Trophoblast cell (in vitro differentiated cells and primary cell): ENCODE measurements around the gene ZBTB7B.

Source experiments
- DNase-seq, 2 donors: peaks; one replicate each; pipeline ENCODE4 v3.0.0-alpha.2; 2016
- H2AFZ ChIP-seq: 2 replicates; pipeline ENCODE4 v1.6.1; 2013; ENCODE audit warnings: low read length, moderate library complexity, mild to moderate bottlenecking; ENCODE audit not compliant: insufficient read depth, poor library complexity
- H2AK5ac ChIP-seq: 2 replicates; pipeline ENCODE4 v1.6.1; 2013; ENCODE audit warnings: mild to moderate bottlenecking, low read length
- H2BK120ac ChIP-seq: 2 replicates; pipeline ENCODE4 v1.6.1; 2013; ENCODE audit warnings: low read length, mild to moderate bottlenecking, moderate library complexity; ENCODE audit not compliant: insufficient read depth, poor library complexity
- H2BK12ac ChIP-seq: 2 replicates; pipeline ENCODE4 v1.6.1; 2013; ENCODE audit warnings: mild to moderate bottlenecking, low read length, moderate library complexity
- H2BK5ac ChIP-seq: 2 replicates; pipeline ENCODE4 v1.6.1; 2013; ENCODE audit warnings: low read length, low read depth, moderate library complexity, mild to moderate bottlenecking; ENCODE audit not compliant: poor library complexity
- H3K14ac ChIP-seq: 2 replicates; pipeline ENCODE4 v1.6.1; 2013; ENCODE audit warnings: mild to moderate bottlenecking, low read length
- H3K18ac ChIP-seq: 2 replicates; pipeline ENCODE4 v1.6.1; 2013; ENCODE audit warnings: mild to moderate bottlenecking, low read length
- H3K23ac ChIP-seq: 2 replicates; pipeline ENCODE4 v1.6.1; 2013; ENCODE audit warnings: low read length
- H3K27ac ChIP-seq: 2 replicates; pipeline ENCODE4 v1.5.1; 2013; ENCODE audit warnings: low read depth, mild to moderate bottlenecking, inconsistent platforms, low read length, moderate library complexity
- H3K27me3 ChIP-seq: 2 replicates; pipeline ENCODE4 v1.6.1; 2013; ENCODE audit warnings: inconsistent platforms, mild to moderate bottlenecking, low read length, moderate library complexity; ENCODE audit not compliant: insufficient read depth
- H3K36me3 ChIP-seq, 2 experiments: 1 replicate in 1 of 2; 2 replicates in 1 of 2; pipeline ENCODE4 v1.6.1; 2013; ENCODE audit warnings: low read length in 2 of 2, mild to moderate bottlenecking in 2 of 2, moderate library complexity in 1 of 2; ENCODE audit not compliant: insufficient read depth in 2 of 2, control insufficient read depth in 1 of 2
- H3K4ac ChIP-seq: 2 replicates; pipeline ENCODE4 v1.6.1; 2013; ENCODE audit warnings: low read depth, mild to moderate bottlenecking, low read length, moderate library complexity
- H3K4me1 ChIP-seq, 2 experiments: 1 replicate in 1 of 2; 2 replicates in 1 of 2; pipeline ENCODE4 v1.6.1; 2013; ENCODE audit warnings: low read length in 2 of 2, mild to moderate bottlenecking in 2 of 2, moderate library complexity in 1 of 2; ENCODE audit not compliant: insufficient read depth in 2 of 2, control insufficient read depth in 1 of 2
- H3K4me2 ChIP-seq: 2 replicates; pipeline ENCODE4 v1.6.1; 2013; ENCODE audit warnings: inconsistent platforms, mild to moderate bottlenecking, low read length, moderate library complexity
- H3K4me3 ChIP-seq: 2 replicates; pipeline ENCODE4 v1.5.1; 2013; ENCODE audit warnings: mild to moderate bottlenecking, low read depth, low read length, inconsistent platforms
- H3K79me1 ChIP-seq: one replicate; pipeline ENCODE4 v1.6.1; 2013; ENCODE audit warnings: low read length
- H3K79me2 ChIP-seq: 2 replicates; pipeline ENCODE4 v1.6.1; 2013; ENCODE audit warnings: low read length, mild to moderate bottlenecking; ENCODE audit not compliant: control insufficient read depth, insufficient read depth, poor library complexity
- H3K9ac ChIP-seq: 2 replicates; pipeline ENCODE4 v1.6.1; 2013; ENCODE audit warnings: mild to moderate bottlenecking, low read length
- H3K9me3 ChIP-seq: 2 replicates; pipeline ENCODE4 v1.6.1; 2013; ENCODE audit warnings: low read depth, mild to moderate bottlenecking, control low read depth, inconsistent platforms, low read length; ENCODE audit not compliant: insufficient read depth
- H4K12ac ChIP-seq: 2 replicates; pipeline ENCODE4 v1.6.1; 2013; ENCODE audit warnings: low read depth, mild to moderate bottlenecking, low read length, moderate library complexity
- H4K8ac ChIP-seq: 2 replicates; pipeline ENCODE4 v1.6.1; 2013; ENCODE audit warnings: low read depth, mild to moderate bottlenecking, low read length, moderate library complexity
- H4K91ac ChIP-seq: one replicate; pipeline ENCODE4 v1.6.1; 2013; ENCODE audit warnings: low read depth, mild to moderate bottlenecking, low read length, moderate library complexity
- WGBS: extraction: QIAGEN DNeasy Blood & Tissue Kit; methylation state at CpG from one replicate; pipeline ENCODE4 v1.1.7; 2013; ENCODE audit warnings: missing lambda C conversion rate; ENCODE audit not compliant: insufficient read length, insufficient coverage; ENCODE audit errors: extremely low coverage; 5-methylcytosine and 5-hydroxymethylcytosine counted together

ZBTB7B gene

DNA sequence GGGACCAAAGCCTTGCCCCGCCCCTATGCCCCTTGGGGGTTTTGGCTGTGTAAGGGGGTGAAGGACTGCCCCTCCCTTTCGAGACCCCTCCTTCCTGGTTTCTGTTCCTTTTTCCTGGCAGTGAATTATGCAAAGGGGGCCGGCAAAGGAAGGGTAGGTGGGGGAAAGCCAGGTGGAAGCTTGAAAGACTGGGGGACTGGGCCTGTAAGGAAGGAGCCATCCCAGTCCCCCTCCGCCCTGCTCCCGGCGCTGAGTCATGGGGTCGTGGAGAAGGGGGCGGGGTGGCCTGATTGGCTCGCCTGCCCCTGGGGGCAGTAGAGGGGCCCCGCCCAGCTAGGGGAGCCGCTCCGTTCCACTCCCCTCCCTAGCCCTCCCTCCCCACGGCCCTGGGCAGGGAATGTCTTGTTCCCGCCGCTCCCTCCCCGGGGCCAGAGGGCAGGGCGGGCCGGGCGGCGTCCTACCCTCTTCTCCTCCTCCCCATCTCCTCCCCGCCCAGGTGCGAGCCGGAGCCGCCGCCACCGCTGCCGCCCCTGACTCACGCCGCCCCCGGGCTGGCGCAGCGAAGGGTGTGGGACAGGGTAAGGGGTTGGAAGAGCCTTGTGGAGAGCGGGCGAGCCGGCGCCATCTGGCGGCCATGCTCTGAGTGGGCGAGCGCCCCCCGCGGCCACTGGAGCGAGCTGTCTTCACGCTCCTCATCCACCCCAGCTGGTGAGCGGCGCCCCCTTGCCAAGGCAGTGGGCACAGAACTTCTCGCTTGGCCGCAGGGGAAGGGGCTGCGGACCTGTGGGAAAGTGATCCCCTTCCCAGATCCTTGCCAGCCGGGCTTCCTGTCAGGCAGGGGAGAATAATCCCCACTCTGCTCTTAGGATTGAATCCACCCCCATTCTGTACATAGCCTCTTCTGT is 14.7 kb downstream of the ZBTB7B start:
- Histone ChIP-seq H3K4me3 (peak overlapping the region; percentile 32), H4K8ac (peak overlapping the region; percentile 81), H2BK5ac (peak overlapping the region; percentile 82), H2AFZ (peak overlapping the region; percentile 21), H4K91ac (peak overlapping the region; percentile 92), H3K4ac (peak overlapping the region; percentile 13), H3K18ac (peak overlapping the region; percentile 59), H3K23ac (no peak overlapping the region), H2BK120ac (peak overlapping the region; percentile 72), H3K9me3 (peaks cover 1% of the 10 kb centered on the region), H3K27me3 (no peaks in the 10 kb centered on the region), H3K9ac (no peak overlapping the region), H4K12ac (peak overlapping the region; percentile 62), H3K27ac (peak overlapping the region; percentile 77), H2BK12ac (peak overlapping the region; percentile 54), H2AK5ac (peak overlapping the region; percentile 80), H3K79me1 (peaks cover 15% of the 10 kb centered on the region), H3K79me2 (no peaks in the 10 kb centered on the region), H3K4me1 (peaks cover 22 to 24% of the 10 kb centered on the region in 2 experiments), H3K14ac (peak overlapping the region; percentile 47), H3K36me3 (peaks cover 28 to 30% of the 10 kb centered on the region in 2 experiments), H3K4me2 (peak overlapping the region; percentile 50)
- WGBS = no CpG with 5 or more reads among the region's 49 CpGs
- peak; percentile 96 to 98 for DNase-seq

DNA sequence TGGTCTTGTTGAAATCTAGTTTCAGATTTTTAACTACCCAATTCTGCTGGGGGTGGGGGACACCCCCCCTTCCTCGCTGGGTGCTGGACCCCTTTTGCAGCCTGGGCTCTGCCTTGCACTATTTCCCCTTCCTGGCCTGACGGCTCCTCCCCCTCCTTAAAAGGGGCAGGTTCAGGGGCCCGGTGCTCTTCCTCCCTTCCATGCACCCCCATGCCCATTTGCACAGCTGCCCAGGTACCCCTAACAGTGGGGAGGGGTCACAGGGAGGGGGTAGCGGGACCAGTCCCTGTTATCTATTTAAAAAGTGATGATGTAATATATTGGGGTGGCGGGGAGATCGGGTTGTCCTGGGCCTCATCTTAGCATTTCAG is 15.3 kb downstream of the ZBTB7B start:
- WGBS = no CpG with 5 or more reads among the region's 6 CpGs
- Histone ChIP-seq H3K4me1 (peaks cover 24 to 28% of the 10 kb centered on the region in 2 experiments), H3K9me3 (peaks cover 1% of the 10 kb centered on the region), H3K4me3 (no peak overlapping the region), H3K27ac (peak overlapping the region; percentile 45), H3K23ac (no peak overlapping the region), H3K18ac (peak overlapping the region; percentile 10), H3K79me2 (no peaks in the 10 kb centered on the region), H2BK5ac (no peak overlapping the region), H2AFZ (no peak overlapping the region), H3K79me1 (peaks cover 15% of the 10 kb centered on the region), H3K4ac (no peak overlapping the region), H2BK12ac (peak overlapping the region; percentile 56), H3K4me2 (peak overlapping the region; percentile 50), H4K8ac (peak overlapping the region; percentile 81), H3K27me3 (no peaks in the 10 kb centered on the region), H4K12ac (no peak overlapping the region), H3K36me3 (peaks cover 28 to 30% of the 10 kb centered on the region in 2 experiments), H3K14ac (peak overlapping the region; percentile 46), H2BK120ac (peak overlapping the region; percentile 57), H3K9ac (no peak overlapping the region), H4K91ac (peak overlapping the region; percentile 13), H2AK5ac (no peak overlapping the region)
- DNase-seq = no peak

DNA sequence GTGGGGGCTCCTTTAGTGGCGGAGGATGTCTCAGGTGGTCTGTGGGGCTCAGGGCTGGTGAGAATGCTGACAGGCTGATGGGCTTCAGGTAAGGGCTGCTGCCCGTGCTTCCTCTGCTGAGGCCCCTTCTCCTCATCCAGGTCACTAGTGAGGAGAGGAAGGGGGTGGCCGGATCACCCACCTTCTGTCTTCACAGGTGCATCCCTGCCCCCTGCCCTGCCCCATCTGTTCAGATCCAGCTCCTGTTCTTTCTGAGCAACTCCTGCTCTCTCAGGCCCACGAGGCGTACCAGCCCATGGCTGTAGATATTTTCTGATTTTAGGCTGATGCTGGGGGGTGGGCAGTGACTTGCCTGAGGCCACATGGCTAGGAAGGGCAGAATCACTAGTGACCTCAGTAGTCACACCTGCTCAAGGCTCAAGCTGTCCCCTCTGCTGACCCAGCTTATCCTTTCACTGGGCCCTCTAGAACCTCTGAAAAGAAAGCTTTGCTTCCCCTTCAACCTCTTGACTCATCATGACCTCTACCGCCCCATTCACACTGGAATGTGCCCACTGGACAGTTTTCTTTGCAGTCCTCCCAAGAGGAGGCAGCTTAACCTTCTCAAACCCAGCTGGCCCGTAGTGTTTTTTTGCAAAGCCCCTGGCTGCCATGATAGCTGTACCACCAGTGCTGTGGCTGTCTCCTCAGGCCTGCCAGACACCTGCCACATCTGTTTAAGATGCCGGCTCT is 16.2 kb downstream of the ZBTB7B start:
- Histone ChIP-seq H3K27me3 (no peaks in the 10 kb centered on the region), H3K4me1 (peaks cover 25 to 32% of the 10 kb centered on the region in 2 experiments), H3K9me3 (peaks cover 1% of the 10 kb centered on the region), H4K12ac (no peak overlapping the region), H3K27ac (no peak overlapping the region), H3K79me1 (peaks cover 15% of the 10 kb centered on the region), H3K4ac (no peak overlapping the region), H3K18ac (no peak overlapping the region), H2BK12ac (no peak overlapping the region), H2BK5ac (no peak overlapping the region), H4K8ac (no peak overlapping the region), H4K91ac (no peak overlapping the region), H3K79me2 (no peaks in the 10 kb centered on the region), H2AK5ac (no peak overlapping the region), H3K23ac (no peak overlapping the region), H2AFZ (no peak overlapping the region), H3K36me3 (peaks cover 24 to 27% of the 10 kb centered on the region in 2 experiments), H3K4me2 (no peak overlapping the region), H3K4me3 (no peak overlapping the region), H3K14ac (no peak overlapping the region), H2BK120ac (no peak overlapping the region), H3K9ac (no peak overlapping the region)
- no CpG with 5 or more reads among the region's 8 CpGs for WGBS
- peak in 1 of 2 donors; percentile 42 for DNase-seq

DNA sequence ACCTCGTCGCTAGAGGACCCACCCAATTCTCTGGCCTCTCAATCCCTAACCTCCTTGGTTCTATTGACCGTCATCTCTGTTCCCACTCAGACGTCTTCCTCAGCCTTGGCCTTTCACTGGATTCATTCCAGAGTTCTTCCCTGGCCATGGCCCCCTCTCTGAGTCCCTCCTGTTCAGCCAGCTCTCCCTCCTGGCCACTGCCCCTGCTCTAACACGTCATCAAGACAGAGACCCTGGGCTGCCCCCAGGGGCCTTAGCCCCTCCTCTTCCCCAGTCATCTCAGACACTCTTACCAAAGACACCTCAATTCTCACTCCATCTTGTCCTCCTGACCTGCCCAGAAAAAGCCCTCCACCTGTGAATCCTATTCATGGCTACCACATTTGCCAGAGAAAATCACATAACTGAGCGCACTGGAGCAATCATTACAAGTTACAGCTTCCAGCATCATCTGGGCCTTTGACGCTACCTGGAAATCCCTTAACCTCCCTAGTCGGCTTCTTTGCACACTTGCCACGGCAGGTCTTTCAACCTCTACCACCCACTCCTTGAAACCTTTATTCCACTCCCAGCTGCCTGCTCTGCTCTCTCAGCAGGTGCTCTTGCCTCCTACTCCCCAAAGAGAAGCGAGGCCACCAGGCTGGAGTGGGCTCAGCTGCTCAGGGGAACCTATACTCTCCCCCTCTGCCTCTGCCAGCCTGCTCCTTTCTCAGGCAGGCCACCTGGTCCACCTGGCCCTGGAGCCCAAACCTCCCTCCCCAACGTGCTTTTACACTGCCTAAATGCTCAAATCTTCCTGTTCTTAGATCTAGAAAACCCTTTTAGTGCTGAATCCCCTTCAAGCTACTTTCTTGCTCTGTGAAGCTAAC is 17.0 kb downstream of the ZBTB7B start:
- no peak overlapping the region for H2BK5ac ChIP-seq
- no peak overlapping the region for H4K8ac ChIP-seq
- H2BK12ac ChIP-seq = no peak overlapping the region
- H2BK120ac ChIP-seq = no peak overlapping the region
- no peak overlapping the region for H3K4ac ChIP-seq
- H3K4me2 ChIP-seq = no peak overlapping the region
- no peak overlapping the region for H4K91ac ChIP-seq
- no peak overlapping the region for H4K12ac ChIP-seq
- no peak overlapping the region for H3K27ac ChIP-seq
- no peak overlapping the region for H2AFZ ChIP-seq
- H3K36me3 ChIP-seq = peaks cover 20 to 21% of the 10 kb centered on the region in 2 experiments
- no CpG with 5 or more reads among the region's 11 CpGs for WGBS
- DNase-seq = no peak
- no peak overlapping the region for H3K18ac ChIP-seq
- peaks cover 15% of the 10 kb centered on the region for H3K79me1 ChIP-seq
- no peak overlapping the region for H3K14ac ChIP-seq
- no peaks in the 10 kb centered on the region for H3K79me2 ChIP-seq
- no peak overlapping the region for H3K4me3 ChIP-seq
- H3K4me1 ChIP-seq = peaks cover 25 to 32% of the 10 kb centered on the region in 2 experiments
- H2AK5ac ChIP-seq = no peak overlapping the region
- H3K23ac ChIP-seq = no peak overlapping the region
- peaks cover 1% of the 10 kb centered on the region for H3K9me3 ChIP-seq
- no peak overlapping the region for H3K9ac ChIP-seq
- H3K27me3 ChIP-seq = no peaks in the 10 kb centered on the region
